ENCODE results near the gene BPIFA3.

GRCh38 chr20:33169176-33169794 lies 47.9 kb upstream of the BPIFA3 start:
- TF ChIP-seq POLR2A (IDR thresholded peaks at IDR 0.05): no peak
- no peak for TF ChIP-seq CTCF (IDR thresholded peaks at IDR 0.05)
